VCaP (cell line): ENCODE results near the gene CTSW.

Source experiments
- H3K27ac ChIP-seq: fragments of 450-650 bp; 2 replicates; pipeline ENCODE4 v1.5.1; 2017
- CTCF ChIP-seq: fragments of 450-650 bp; conservative IDR thresholded peaks from 2 replicates; pipeline ENCODE4 v1.5.1; 2017; ENCODE audit warnings: mild to moderate bottlenecking, moderate library complexity

The CTSW gene

GRCh38 chr11:65917434-65918210 is 38.0 kb downstream of the CTSW start:
- TF ChIP-seq CTCF, result no peak
- H3K27ac ChIP-seq, result peak overlapping the region; percentile 100

- H3K27ac ChIP-seq, result peak within 1 kb of the TSS; percentile 100
- no peak for TF ChIP-seq CTCF
Observed at GRCh38 chr11:65918211-65919140, 38.8 kb downstream of the CTSW start, which contains the start of gene C11orf68. C11orf68 (minus strand) TSS chr11:65919062; CDS start chr11:65919031, 31 bp downstream.

- peak within 1 kb of the TSS; percentile 100 for H3K27ac ChIP-seq
- TF ChIP-seq CTCF, result no peak
Observed at GRCh38 chr11:65919141-65919572, 39.5 kb downstream of the CTSW start, which contains the start of gene DRAP1. DRAP1 (plus strand) TSS chr11:65919426; CDS start chr11:65919502, 76 bp downstream.

GRCh38 chr11:65919573-65920371 is 40.1 kb downstream of the CTSW start:
- H3K27ac ChIP-seq, result peak overlapping the region; percentile 100

GRCh38 chr11:65920372-65920802 is 40.8 kb downstream of the CTSW start:
- peak overlapping the region; percentile 100 for H3K27ac ChIP-seq
- TF ChIP-seq CTCF, result no peak

More at GRCh38 chr11:65919573-65920371, 40.1 kb downstream of the CTSW start:
- no peak for TF ChIP-seq CTCF

- peak overlapping the region; percentile 100 for H3K27ac ChIP-seq
- TF ChIP-seq CTCF, result no peak
Observed at GRCh38 chr11:65921033-65921555, 41.5 kb downstream of the CTSW start.
